Activated CD4-positive, alpha-beta memory T cell treated with anti-CD3 and anti-CD28 coated beads, Interleukin-2, amount 10 ng/mL, durations not matched to agents 7 days and 5 days (primary cell): ENCODE data around the gene NUP107. TPM values are rescaled to one million over a fixed set of nuclear protein-coding genes. Genes with fewer than 3 reads are reported as not detected.

Experiments used
- CTCF ChIA-PET: fragments of 350-600 bp; sonication (Branson Sonifier 250); formaldehyde crosslinking; loops from one replicate; lab custom pipeline; 2021; ENCODE audit warnings: antibody characterized with exemption, inconsistent platforms; lab: Charles Lee
- POLR2A ChIA-PET: fragments of 350-600 bp; sonication (Branson Sonifier 250); formaldehyde crosslinking; loops from one replicate; lab custom pipeline; 2021; ENCODE audit warnings: antibody characterized with exemption; lab: Charles Lee
- DNase-seq: peaks from one replicate; pipeline ENCODE4 v3.0.0-alpha.2; 2020
- H3K27ac Mint-ChIP-seq: one replicate; pipeline ENCODE4 v1.8.0; 2021; ENCODE audit warnings: mild to moderate bottlenecking, mixed read lengths
- H3K27me3 Mint-ChIP-seq: one replicate; pipeline ENCODE4 v1.8.0; 2021; ENCODE audit warnings: mixed read lengths
- H3K36me3 Mint-ChIP-seq: one replicate; pipeline ENCODE4 v1.8.0; 2021; ENCODE audit warnings: low read depth, mixed read lengths
- H3K4me1 Mint-ChIP-seq: one replicate; pipeline ENCODE4 v1.8.0; 2021; ENCODE audit warnings: mixed read lengths
- H3K4me3 Mint-ChIP-seq: one replicate; pipeline ENCODE4 v1.8.0; 2021; ENCODE audit warnings: mild to moderate bottlenecking, mixed read lengths
- H3K9me3 Mint-ChIP-seq: one replicate; pipeline ENCODE4 v1.8.0; 2021; ENCODE audit warnings: mixed read lengths
- total RNA-seq, 2 experiments: library from RNA; stranded (reverse); gene quantifications; one replicate each; pipeline ENCODE4 v1.2.3, GENCODE V29; 2021

NUP107 gene
- total RNA-seq, 2 experiments from 2014 or later: 80.7 to 85.4 TPM

- peak overlapping the region; percentile 75 for H3K27ac Mint-ChIP-seq
- DNase-seq: no peak
- H3K36me3 Mint-ChIP-seq: peaks cover 23% of the 10 kb centered on the region
- peak overlapping the region; percentile 95 for H3K4me3 Mint-ChIP-seq
- POLR2A ChIA-PET: interaction anchor here (0.8 to 3.4 kb wide), 9 partner anchors 8 to 263 kb away, joined by 3 to 80 read pairs (median 6); partner anchors contain the start of genes MDM2 and RAP1B
- no peaks in the 10 kb centered on the region for H3K27me3 Mint-ChIP-seq
- peaks cover 51% of the 10 kb centered on the region for H3K4me1 Mint-ChIP-seq
- no peaks in the 10 kb centered on the region for H3K9me3 Mint-ChIP-seq
- CTCF ChIA-PET: interaction anchor here (0.8 to 3.0 kb wide), 5 partner anchors 9 to 85 kb away, joined by 3 to 29 read pairs (median 3); partner anchors contain the start of gene MDM2
Observed at GRCh38 chr12:68745376-68745903, 58.7 kb downstream of the NUP107 start.

- peak; percentile 95 for DNase-seq
- H3K9me3 Mint-ChIP-seq: no peaks in the 10 kb centered on the region
- H3K4me3 Mint-ChIP-seq: peak within 1 kb of the TSS; percentile 95
- ChIA-PET CTCF (interaction anchor here (0.7 to 3.0 kb wide), 7 partner anchors 10 to 626 kb away, joined by 3 to 29 read pairs (median 3); partner anchors contain the start of gene MDM2), POLR2A (interaction anchor here (0.7 to 3.4 kb wide), 19 partner anchors 9 to 381 kb away, joined by 3 to 80 read pairs (median 4); partner anchors contain the start of genes MDM2 and RAP1B)
- peak within 1 kb of the TSS; percentile 80 for H3K27ac Mint-ChIP-seq
- H3K4me1 Mint-ChIP-seq: peaks cover 51% of the 10 kb centered on the region
- H3K27me3 Mint-ChIP-seq: no peaks in the 10 kb centered on the region
- H3K36me3 Mint-ChIP-seq: peaks cover 23% of the 10 kb centered on the region
Observed at GRCh38 chr12:68745904-68746571, 59.3 kb downstream of the NUP107 start, which contains the start of gene SLC35E3. Gene SLC35E3, plus strand, starts transcription at chr12:68746176. Its CDS starts 202 bp downstream, at chr12:68746378.

DNA sequence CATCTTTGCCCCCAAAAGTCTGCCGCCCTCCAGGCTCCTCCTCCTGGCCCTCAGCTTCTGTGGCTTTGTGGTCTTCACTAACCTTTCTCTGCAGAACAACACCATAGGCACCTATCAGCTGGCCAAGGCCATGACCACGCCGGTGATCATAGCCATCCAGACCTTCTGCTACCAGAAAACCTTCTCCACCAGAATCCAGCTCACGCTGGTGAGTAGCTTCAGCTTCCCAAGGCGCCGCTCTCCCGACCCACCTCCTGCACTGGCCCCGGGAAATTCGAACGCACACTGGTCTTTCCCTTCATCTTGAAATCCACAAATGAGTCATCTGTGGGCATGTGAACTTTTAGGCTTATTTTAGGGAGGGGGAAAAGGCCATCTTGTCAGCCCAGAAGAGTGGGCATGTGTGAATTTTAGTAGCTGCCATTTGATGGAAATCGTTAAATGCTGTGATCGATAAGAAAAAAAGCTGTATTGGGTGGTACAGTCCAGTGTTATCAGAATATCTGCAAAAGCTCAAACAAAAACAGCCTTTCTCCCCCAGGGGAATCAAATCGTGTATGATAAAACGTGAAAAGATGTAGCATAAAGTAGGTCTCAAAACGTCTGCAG, 59.9 kb downstream of the NUP107 start:
- no peaks in the 10 kb centered on the region for H3K27me3 Mint-ChIP-seq
- H3K9me3 Mint-ChIP-seq: no peaks in the 10 kb centered on the region
- H3K27ac Mint-ChIP-seq: peak overlapping the region; percentile 80
- CTCF ChIA-PET: interaction anchor here (0.7 to 3.0 kb wide), 5 partner anchors 15 to 627 kb away, joined by 3 to 29 read pairs (median 4); partner anchors contain the start of gene MDM2
- DNase-seq: peak; percentile 49
- H3K4me3 Mint-ChIP-seq: peak overlapping the region; percentile 95
- H3K4me1 Mint-ChIP-seq: peaks cover 51% of the 10 kb centered on the region
- H3K36me3 Mint-ChIP-seq: peaks cover 21% of the 10 kb centered on the region
- POLR2A ChIA-PET: interaction anchor here (0.7 to 3.4 kb wide), 19 partner anchors 10 to 382 kb away, joined by 3 to 80 read pairs (median 4); partner anchors contain the start of genes MDM2 and RAP1B

DNA sequence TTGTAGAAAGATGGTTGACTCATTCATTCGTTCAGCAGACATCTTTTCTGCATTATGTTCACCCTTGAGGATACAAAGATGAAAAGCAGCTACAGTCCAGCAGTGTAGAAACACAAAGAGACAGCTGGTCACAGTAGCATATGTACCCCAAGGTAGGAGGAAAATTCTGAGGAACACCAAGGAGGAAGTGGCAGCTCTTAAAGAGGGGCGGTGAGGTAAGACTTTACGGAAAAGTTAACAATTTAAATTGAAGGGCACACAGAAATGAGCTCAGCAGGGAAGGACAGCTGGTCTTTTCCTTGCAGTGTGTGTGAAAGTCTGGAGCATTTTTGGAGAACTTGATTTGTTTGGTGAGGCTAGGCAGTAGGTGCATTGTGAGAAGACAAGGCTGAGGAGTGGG, 62.7 kb downstream of the NUP107 start:
- ChIA-PET CTCF (no interaction called here), POLR2A (no interaction called here)
- Mint-ChIP-seq H3K27me3 (no peaks in the 10 kb centered on the region), H3K4me3 (no peak overlapping the region), H3K4me1 (peaks cover 36% of the 10 kb centered on the region), H3K36me3 (peaks cover 31% of the 10 kb centered on the region), H3K27ac (no peak overlapping the region), H3K9me3 (no peaks in the 10 kb centered on the region)
- DNase-seq: no peak

GRCh38 chr12:68749861-68750260, 63.1 kb downstream of the NUP107 start:
- no peaks in the 10 kb centered on the region for H3K27me3 Mint-ChIP-seq
- no peaks in the 10 kb centered on the region for H3K9me3 Mint-ChIP-seq
- H3K4me1 Mint-ChIP-seq: peaks cover 36% of the 10 kb centered on the region
- no peak overlapping the region for H3K27ac Mint-ChIP-seq
- ChIA-PET CTCF (no interaction called here), POLR2A (no interaction called here)
- H3K36me3 Mint-ChIP-seq: peaks cover 35% of the 10 kb centered on the region
- no peak overlapping the region for H3K4me3 Mint-ChIP-seq
- no peak for DNase-seq

- peaks cover 40% of the 10 kb centered on the region for H3K36me3 Mint-ChIP-seq
Observed at GRCh38 chr12:68750506-68750905, 63.7 kb downstream of the NUP107 start.

GRCh38 chr12:68755536-68756243, 68.9 kb downstream of the NUP107 start:
- CTCF ChIA-PET: no interaction called here
- peaks cover 49% of the 10 kb centered on the region for H3K36me3 Mint-ChIP-seq
- no peaks in the 10 kb centered on the region for H3K4me1 Mint-ChIP-seq
- H3K27me3 Mint-ChIP-seq: no peaks in the 10 kb centered on the region
- POLR2A ChIA-PET: no interaction called here
- no peaks in the 10 kb centered on the region for H3K9me3 Mint-ChIP-seq
- no peak for DNase-seq
- H3K27ac Mint-ChIP-seq: no peak overlapping the region
- H3K4me3 Mint-ChIP-seq: no peak overlapping the region

More at GRCh38 chr12:68750506-68750905, 63.7 kb downstream of the NUP107 start:
- Mint-ChIP-seq H3K4me1 (peaks cover 34% of the 10 kb centered on the region), H3K27me3 (no peaks in the 10 kb centered on the region), H3K9me3 (no peaks in the 10 kb centered on the region), H3K4me3 (no peak overlapping the region), H3K27ac (no peak overlapping the region)
- ChIA-PET CTCF (no interaction called here), POLR2A (no interaction called here)
- DNase-seq: no peak

DNA sequence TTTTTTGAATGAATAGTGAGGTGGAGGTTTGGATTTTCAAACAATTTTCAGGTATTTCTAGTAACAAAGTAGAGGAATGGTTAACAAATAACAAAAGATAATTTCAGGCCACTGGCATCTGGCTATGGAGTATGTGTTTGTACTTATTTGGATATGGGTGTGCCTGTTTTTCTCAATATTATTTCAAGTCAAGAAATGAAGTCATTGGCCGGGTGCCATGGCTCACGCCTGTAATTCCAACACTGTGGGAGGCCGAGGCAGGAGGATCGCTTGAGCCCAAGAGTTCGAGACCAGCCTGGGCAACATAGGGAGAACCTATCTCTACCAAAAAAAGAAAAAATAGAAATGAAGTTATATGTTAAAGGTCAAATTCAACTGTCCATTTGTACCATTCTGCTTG, 73.1 kb downstream of the NUP107 start:
- Mint-ChIP-seq H3K4me3 (no peak overlapping the region), H3K9me3 (no peaks in the 10 kb centered on the region), H3K27ac (no peak overlapping the region), H3K4me1 (no peaks in the 10 kb centered on the region), H3K36me3 (peaks cover 33% of the 10 kb centered on the region), H3K27me3 (no peaks in the 10 kb centered on the region)
- ChIA-PET POLR2A (interaction anchor here (2.2 kb wide), 1 partner anchor 49 kb away, joined by 6 read pairs; the partner anchor contains the start of gene MDM2), CTCF (no interaction called here)
- no peak for DNase-seq

DNA sequence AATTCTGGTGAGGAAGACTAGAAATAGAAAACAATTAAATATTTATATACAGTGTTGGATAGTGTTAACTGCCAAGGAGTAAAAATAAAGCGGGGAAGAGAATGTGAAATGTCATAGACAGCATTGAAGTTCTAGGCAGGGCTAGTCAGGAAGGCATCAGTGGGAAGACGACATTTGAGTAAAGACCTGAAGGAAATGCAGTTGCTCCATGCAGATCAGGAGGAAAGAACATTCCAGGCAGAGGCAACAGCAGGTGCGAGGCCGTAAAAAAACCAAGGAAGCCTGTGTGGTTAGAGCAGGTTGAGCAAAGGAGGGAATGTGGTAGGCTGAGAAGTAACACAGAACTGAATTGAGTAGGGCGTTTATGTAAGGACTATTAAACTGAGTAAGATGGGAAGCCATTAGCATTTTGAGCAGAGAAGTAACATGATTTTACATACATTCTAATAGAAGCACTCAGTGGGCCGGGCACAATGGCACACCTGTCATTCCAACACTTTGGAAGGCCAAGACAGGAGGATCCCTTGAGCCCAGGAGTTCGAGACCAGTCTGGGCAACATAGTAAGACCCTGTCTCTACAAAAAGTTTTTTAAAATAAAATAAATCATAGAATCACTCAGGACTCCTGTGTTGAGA, 74.1 kb downstream of the NUP107 start:
- CTCF ChIA-PET: no interaction called here
- no peak for DNase-seq
- POLR2A ChIA-PET: no interaction called here
- peaks cover 25% of the 10 kb centered on the region for H3K36me3 Mint-ChIP-seq
- H3K4me3 Mint-ChIP-seq: no peak overlapping the region
- H3K9me3 Mint-ChIP-seq: no peaks in the 10 kb centered on the region
- no peaks in the 10 kb centered on the region for H3K4me1 Mint-ChIP-seq
- no peaks in the 10 kb centered on the region for H3K27me3 Mint-ChIP-seq
- H3K27ac Mint-ChIP-seq: no peak overlapping the region

DNA sequence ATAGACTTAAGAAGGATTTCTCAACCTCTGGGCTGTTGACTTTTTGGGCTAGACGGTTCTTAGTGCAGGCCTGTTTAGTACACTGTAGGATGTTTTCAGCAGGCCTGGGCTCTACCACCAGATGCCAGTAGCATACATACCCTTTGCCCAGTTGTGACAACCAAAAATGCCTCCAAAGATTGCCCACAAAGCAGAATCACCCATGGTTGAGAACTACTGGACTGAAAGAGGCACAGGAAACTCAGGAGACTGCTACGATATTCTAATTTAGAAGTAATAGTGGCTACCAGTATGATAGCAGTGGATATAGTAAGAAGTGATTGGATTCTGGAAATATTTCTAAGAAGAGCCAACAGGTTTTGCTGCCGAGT, 74.6 kb downstream of the NUP107 start:
- Mint-ChIP-seq H3K4me3 (no peak overlapping the region), H3K27me3 (no peaks in the 10 kb centered on the region), H3K9me3 (no peaks in the 10 kb centered on the region), H3K36me3 (peaks cover 20% of the 10 kb centered on the region), H3K4me1 (no peaks in the 10 kb centered on the region), H3K27ac (no peak overlapping the region)
- no peak for DNase-seq
- ChIA-PET POLR2A (no interaction called here), CTCF (interaction anchor here (1.5 kb wide), 1 partner anchor 760 kb away, joined by 3 read pairs; no protein-coding TSS in a partner anchor)

- Mint-ChIP-seq H3K36me3 (peaks cover 22% of the 10 kb centered on the region), H3K4me3 (no peak overlapping the region), H3K9me3 (no peaks in the 10 kb centered on the region), H3K4me1 (no peaks in the 10 kb centered on the region), H3K27me3 (no peaks in the 10 kb centered on the region), H3K27ac (no peak overlapping the region)
- CTCF ChIA-PET: interaction anchor here (1.5 kb wide), 1 partner anchor 760 kb away, joined by 3 read pairs; no protein-coding TSS in a partner anchor
- POLR2A ChIA-PET: no interaction called here
- DNase-seq: no peak
Observed at GRCh38 chr12:68761901-68762630, 75.3 kb downstream of the NUP107 start.
